Endothelial cell of umbilical vein (primary cell): ENCODE results near the gene WNT2. TPM values are rescaled to one million over a fixed set of nuclear protein-coding genes. Genes with fewer than 3 reads are reported as not detected.

Experiments used
- BruUV-seq: library from RNA; stranded (reverse); fragments of 400-500 nt; replicated peaks from 2 replicates; lab custom pipeline; 2021; lab: Mats Ljungman, UMichigan
- CTCF ChIA-PET: fragments of 300-600, 350-600 bp; sonication (Branson Sonifier 250); formaldehyde crosslinking; loops from one replicate; lab custom pipeline; 2021; ENCODE audit warnings: antibody characterized with exemption, inconsistent platforms; lab: Charles Lee
- POLR2A ChIA-PET: fragments of 300-600, 350-600 bp; sonication (Branson Sonifier 250); formaldehyde crosslinking; loops from one replicate; lab custom pipeline; 2021; ENCODE audit warnings: antibody characterized with exemption, inconsistent platforms; lab: Charles Lee
- DNase-seq: peaks from one replicate; pipeline ENCODE4 v3.0.0-alpha.2; 2011; ENCODE audit warnings: low read depth, low spot score
- FAIRE-seq: peaks from 2 replicates; lab custom pipeline; 2011; peaks lifted over from hg19 to GRCh38; lab: Jason Lieb, UNC
- H2AFZ ChIP-seq: 2 replicates; pipeline ENCODE4 v1.6.0; 2012; ENCODE audit warnings: low read depth, low read length, control low read depth, inconsistent platforms
- H3K27ac ChIP-seq: 2 replicates; pipeline ENCODE4 v1.5.1; 2011; ENCODE audit warnings: low read depth, mild to moderate bottlenecking, control low read depth, low read length, moderate library complexity; ENCODE audit not compliant: insufficient read depth
- H3K27me3 ChIP-seq, 2 experiments: 2 replicates each; pipeline versions ENCODE4 v1.6.0 to v1.6.1; 2011; ENCODE audit warnings: low read length in 2 of 2, mixed read lengths in 1 of 2; ENCODE audit not compliant: control insufficient read depth in 2 of 2, insufficient read depth in 2 of 2
- H3K36me3 ChIP-seq, 2 experiments: 2 replicates in 1 of 2; 3 replicates in 1 of 2; pipeline ENCODE4 v1.5.1; 2011; ENCODE audit warnings: low read length in 2 of 2, mild to moderate bottlenecking in 1 of 2, moderate library complexity in 1 of 2; ENCODE audit not compliant: control insufficient read depth in 2 of 2, insufficient read depth in 2 of 2; ENCODE audit errors: extremely low read depth in 1 of 2
- H3K4me1 ChIP-seq: 3 replicates; pipeline ENCODE4 v1.5.1; 2011; ENCODE audit warnings: mild to moderate bottlenecking, low read length; ENCODE audit not compliant: control insufficient read depth, insufficient read depth; ENCODE audit errors: extremely low read depth
- H3K4me2 ChIP-seq: 2 replicates; pipeline ENCODE4 v1.6.1; 2011; ENCODE audit warnings: low read length, control low read depth, mixed read lengths; ENCODE audit not compliant: insufficient read depth
- H3K4me3 ChIP-seq, 3 experiments: fragments of 200-600 bp in 1 of 3; sonication (generic), shearing (Covaris generic) in 1 of 3; replicated peaks in 1 of 3; 2 replicates each; pipeline ENCODE4 v1.5.1; 2011 to 2016; ENCODE audit warnings: control low read depth in 3 of 3, low read length in 3 of 3, mild to moderate bottlenecking in 2 of 3, inconsistent platforms in 1 of 3, low read depth in 1 of 3, moderate library complexity in 1 of 3; ENCODE audit not compliant: insufficient read depth in 1 of 3
- H3K79me2 ChIP-seq: 2 replicates; pipeline ENCODE4 v1.6.0; 2012; ENCODE audit warnings: low read length, inconsistent platforms; ENCODE audit not compliant: control insufficient read depth, insufficient read depth
- H3K9ac ChIP-seq: replicated peaks from 2 replicates; pipeline ENCODE3; 2011; ENCODE audit warnings: low read length, control low read depth; ENCODE audit not compliant: insufficient read depth; ENCODE audit errors: extremely low read depth
- H3K9me1 ChIP-seq: replicated peaks from 3 replicates; pipeline ENCODE4 v1.6.0; 2011; ENCODE audit warnings: mild to moderate bottlenecking, low read length; ENCODE audit not compliant: control insufficient read depth, insufficient read depth; ENCODE audit errors: extremely low read depth
- H3K9me3 ChIP-seq: replicated peaks from 2 replicates; pipeline ENCODE4 v1.5.1; 2012; ENCODE audit warnings: low read length, inconsistent platforms; ENCODE audit not compliant: control insufficient read depth, insufficient read depth
- H4K20me1 ChIP-seq: replicated peaks from 2 replicates; pipeline ENCODE3; 2011; ENCODE audit warnings: mild to moderate bottlenecking, low read length; ENCODE audit not compliant: control insufficient read depth, insufficient read depth; ENCODE audit errors: extremely low read depth
- EZH2 ChIP-seq: IDR thresholded peaks from 2 replicates; pipeline ENCODE4 v1.6.1; 2012; ENCODE audit warnings: borderline replicate concordance, low read depth, mild to moderate bottlenecking, moderate library complexity, low read length, inconsistent platforms; ENCODE audit not compliant: severe bottlenecking
- FOS ChIP-seq: IDR thresholded peaks from 2 replicates; pipeline ENCODE4 v1.6.1; 2011; ENCODE audit warnings: mild to moderate bottlenecking, low read length, moderate library complexity, borderline replicate concordance; ENCODE audit not compliant: insufficient read depth
- GATA2 ChIP-seq: IDR thresholded peaks from 2 replicates; pipeline ENCODE4 v1.7.0; 2011; ENCODE audit warnings: low read depth, mild to moderate bottlenecking, moderate library complexity, mixed read lengths, low read length; ENCODE audit not compliant: insufficient read length, insufficient read depth
- JUN ChIP-seq: IDR thresholded peaks from 2 replicates; pipeline ENCODE4 v1.6.1; 2011; ENCODE audit warnings: borderline replicate concordance, low read depth; ENCODE audit not compliant: insufficient read length, insufficient read depth
- MYC ChIP-seq: IDR thresholded peaks from one replicate; pipeline ENCODE4 v1.6.1; 2011; ENCODE audit warnings: mild to moderate bottlenecking, low read depth, low read length
- POLR2A ChIP-seq: IDR thresholded peaks from 2 replicates; pipeline ENCODE4 v1.6.1; 2012; ENCODE audit warnings: low read depth, mild to moderate bottlenecking, control low read depth, low read length
- POLR2AphosphoS5 ChIP-seq: IDR thresholded peaks from 2 replicates; pipeline ENCODE4 v1.6.1; 2012; ENCODE audit warnings: low read depth, mild to moderate bottlenecking, control low read depth, low read length, moderate library complexity; ENCODE audit not compliant: insufficient read depth
- dilution Hi-C: fragments of 300-500 bp; cut with MboI; formaldehyde crosslinking; loops from one replicate; pipeline ENCODE4 v1.15.0; 2019; ENCODE audit warnings: low sequenced_read_pairs; ENCODE audit not compliant: extremely low pct_ligation_motif_present
- intact Hi-C: fragments of 100-400 bp; cut with micrococcal nuclease; formaldehyde crosslinking; loops from one replicate; pipeline ENCODE4 v1.10.0; 2022
- polyA plus RNA-seq, 4 experiments: library from polyadenylated mRNA; depleted of rRNA in 3 of 4; stranded (reverse) in 3 of 4; unstranded in 1 of 4; fragments of >200 nt; gene quantifications; 2 replicates each; pipeline versions ENCODE4 v1.2.1 to v1.2.3, GENCODE V29; 2011 to 2012; ENCODE audit warnings: missing spikeins in 1 of 4
- total RNA-seq: library from RNA; stranded (reverse); gene quantifications from 2 replicates; pipeline ENCODE4 v1.2.3, GENCODE V29; 2021
- TF ChIP-seq, protein P1 (sequence below), 2 donors: IDR thresholded peaks; 1 replicate in 1 of 2; 2 replicates in 1 of 2; pipeline ENCODE4 v1.5.1; 2011; ENCODE audit warnings: low read length in 2 of 2, mild to moderate bottlenecking in 2 of 2, moderate library complexity in 2 of 2, control low read depth in 1 of 2, inconsistent platforms in 1 of 2, low read depth in 1 of 2; ENCODE audit not compliant: insufficient read depth in 1 of 2; ENCODE audit errors: extremely low read depth in 1 of 2
- TF ChIP-seq, protein P2 (sequence below): IDR thresholded peaks from 2 replicates; pipeline ENCODE4 v1.6.1; 2011; ENCODE audit not compliant: insufficient read depth, insufficient read length

WNT2 gene
- total and polyA plus RNA-seq, 2 donors (not counting 3 experiments of a cell fraction or from before 2014, with no cell fraction given) = not detected

DNA sequence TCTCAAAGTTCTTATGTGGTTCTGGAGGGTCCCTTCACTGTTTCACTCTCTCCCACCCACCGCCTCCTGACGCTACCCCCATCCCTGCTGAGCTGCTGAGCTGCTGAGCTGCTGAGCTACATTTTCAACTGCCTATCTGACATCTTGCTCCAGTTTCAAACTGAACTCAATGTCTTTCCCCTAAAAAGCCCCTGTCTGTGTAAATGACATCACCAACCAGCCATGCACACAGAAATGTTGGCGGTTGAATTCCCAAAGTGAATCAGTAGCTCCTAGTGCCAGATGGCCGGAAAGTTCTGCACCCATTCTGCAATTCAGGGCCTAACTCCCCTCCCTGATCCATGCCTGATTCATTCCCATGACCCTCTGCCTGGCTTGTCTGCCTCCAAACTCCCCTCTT, 71.2 kb downstream of the WNT2 start:
- ChIA-PET POLR2A (no interaction called here), CTCF (interaction anchor here (1.9 kb wide), 1 partner anchor 39 kb away, joined by 8 read pairs; no protein-coding TSS in a partner anchor)
- BruUV-seq = no TSS peak
- DNase-seq (no peak), FAIRE-seq (no peak)
- no peak overlapping the region for H3K4me2 ChIP-seq
- no peaks in the 10 kb centered on the region for H3K9me1 ChIP-seq
- peaks cover 3 to 4% of the 10 kb centered on the region in 2 experiments for H3K27me3 ChIP-seq
- no peaks in the 10 kb centered on the region for H3K4me1 ChIP-seq
- no peak overlapping the region for H3K4me3 ChIP-seq
- H3K9me3 ChIP-seq = no peaks in the 10 kb centered on the region
- TF ChIP-seq EZH2 (no peak), JUN (no peak), POLR2AphosphoS5 (no peak), GATA2 (no peak), MYC (no peak), FOS (no peak), POLR2A (no peak)
- TF ChIP-seq, protein P1, sequence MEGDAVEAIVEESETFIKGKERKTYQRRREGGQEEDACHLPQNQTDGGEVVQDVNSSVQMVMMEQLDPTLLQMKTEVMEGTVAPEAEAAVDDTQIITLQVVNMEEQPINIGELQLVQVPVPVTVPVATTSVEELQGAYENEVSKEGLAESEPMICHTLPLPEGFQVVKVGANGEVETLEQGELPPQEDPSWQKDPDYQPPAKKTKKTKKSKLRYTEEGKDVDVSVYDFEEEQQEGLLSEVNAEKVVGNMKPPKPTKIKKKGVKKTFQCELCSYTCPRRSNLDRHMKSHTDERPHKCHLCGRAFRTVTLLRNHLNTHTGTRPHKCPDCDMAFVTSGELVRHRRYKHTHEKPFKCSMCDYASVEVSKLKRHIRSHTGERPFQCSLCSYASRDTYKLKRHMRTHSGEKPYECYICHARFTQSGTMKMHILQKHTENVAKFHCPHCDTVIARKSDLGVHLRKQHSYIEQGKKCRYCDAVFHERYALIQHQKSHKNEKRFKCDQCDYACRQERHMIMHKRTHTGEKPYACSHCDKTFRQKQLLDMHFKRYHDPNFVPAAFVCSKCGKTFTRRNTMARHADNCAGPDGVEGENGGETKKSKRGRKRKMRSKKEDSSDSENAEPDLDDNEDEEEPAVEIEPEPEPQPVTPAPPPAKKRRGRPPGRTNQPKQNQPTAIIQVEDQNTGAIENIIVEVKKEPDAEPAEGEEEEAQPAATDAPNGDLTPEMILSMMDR (IDR thresholded peaks at IDR 0.05; ENCODE audit: extremely low read depth in 1 of 2, insufficient read depth in 1 of 2, low read depth in 1 of 2, low read length in 2 of 2) = no peak
- TF ChIP-seq, protein P2, sequence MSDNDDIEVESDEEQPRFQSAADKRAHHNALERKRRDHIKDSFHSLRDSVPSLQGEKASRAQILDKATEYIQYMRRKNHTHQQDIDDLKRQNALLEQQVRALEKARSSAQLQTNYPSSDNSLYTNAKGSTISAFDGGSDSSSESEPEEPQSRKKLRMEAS = no peak
- intact Hi-C loops (no loop called here), dilution Hi-C loops (no loop called here)
- no peaks in the 10 kb centered on the region for H3K36me3 ChIP-seq
- no peak overlapping the region for H3K9ac ChIP-seq
- H4K20me1 ChIP-seq = no peaks in the 10 kb centered on the region
- H3K27ac ChIP-seq = no peak overlapping the region
- no peak overlapping the region for H2AFZ ChIP-seq
- no peaks in the 10 kb centered on the region for H3K79me2 ChIP-seq
